ENCODE data around the gene SMCO2. TPM values are rescaled to one million over a fixed set of nuclear protein-coding genes. Genes with fewer than 3 reads are reported as not detected.

The SMCO2 gene
- total RNA-seq, 1 experiment from 2014 or later = 0.20 TPM

DNA sequence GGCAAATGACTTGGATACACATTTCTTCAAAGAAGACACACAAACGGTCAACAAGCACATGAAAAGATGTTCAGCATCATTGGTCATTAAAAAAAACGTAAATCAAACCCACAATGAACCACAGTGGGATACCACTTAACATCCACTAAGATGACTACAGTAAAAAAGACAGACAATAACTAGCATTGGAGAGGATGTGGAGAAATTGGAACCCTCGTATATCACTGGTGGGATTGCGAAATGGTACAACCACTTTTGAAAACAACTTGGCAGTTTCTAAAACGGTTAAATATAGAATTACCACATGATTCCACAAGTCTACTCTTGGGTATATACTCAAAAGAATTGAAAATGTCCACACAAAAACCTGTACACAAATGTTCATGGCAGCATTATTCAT is 52.2 kb downstream of the SMCO2 start:
- Histone ChIP-seq H2AFZ (ENCODE audit: low read length) (no peak overlapping the region), H3K4ac (ENCODE audit: low read depth, low read length) (no peak overlapping the region), H4K5ac (ENCODE audit: insufficient read length, low read depth, low read length) (no peak overlapping the region), H3K4me1 (ENCODE audit: insufficient read depth, low read length) (no peaks in the 10 kb centered on the region), H4K20me1 (ENCODE audit: control insufficient read depth, insufficient read depth, insufficient read length) (no peaks in the 10 kb centered on the region), H4K8ac (replicated peaks; ENCODE audit: insufficient read length, low read depth, low read length) (no peak overlapping the region), H3K18ac (ENCODE audit: insufficient read length, low read depth, low read length) (no peak overlapping the region), H2AK5ac (ENCODE audit: insufficient read length, low read length) (no peak overlapping the region), H3K4me2 (ENCODE audit: insufficient read depth, insufficient read length, low read length) (no peak overlapping the region), H2BK5ac (ENCODE audit: insufficient read length, low read length) (no peak overlapping the region), H3K56ac (ENCODE audit: insufficient read length, low read depth, low read length) (no peak overlapping the region), H4K91ac (ENCODE audit: insufficient read length, low read depth, low read length) (no peak overlapping the region), H2BK120ac (ENCODE audit: low read depth, low read length, poor library complexity, severe bottlenecking) (no peak overlapping the region), H3K23ac (ENCODE audit: insufficient read length, low read depth, low read length) (no peak overlapping the region), H3K23me2 (ENCODE audit: insufficient read length, low read depth, low read length, poor library complexity, severe bottlenecking) (no peaks in the 10 kb centered on the region), H2BK20ac (ENCODE audit: low read depth, low read length, poor library complexity, severe bottlenecking) (no peak overlapping the region), H3K9me3 (ENCODE audit: control insufficient read depth, low read depth, low read length) (no peaks in the 10 kb centered on the region), H3K79me2 (ENCODE audit: insufficient read depth, low read length) (no peaks in the 10 kb centered on the region), H3K79me1 (ENCODE audit: insufficient read depth, low read depth, low read length, poor library complexity, severe bottlenecking) (no peaks in the 10 kb centered on the region), H3K27me3 (ENCODE audit: insufficient read depth, low read length) (no peaks in the 10 kb centered on the region), H2BK15ac (ENCODE audit: low read depth, low read length) (no peak overlapping the region), H3K14ac (ENCODE audit: insufficient read depth, low read length) (no peak overlapping the region), H2BK12ac (ENCODE audit: insufficient read length, low read depth, low read length) (no peak overlapping the region), H3K9ac (ENCODE audit: extremely low read depth, insufficient read length, low read length) (no peak overlapping the region), H3K27ac (ENCODE audit: insufficient read length, low read depth, low read length) (no peak overlapping the region), H3T11ph (ENCODE audit: low read length) (no peak overlapping the region)
- H3K4me3 Mint-ChIP-seq = no peak overlapping the region
- no peaks in the 10 kb centered on the region for H3K27me3 Mint-ChIP-seq (ENCODE audit: low read depth)
- H3K9me3 Mint-ChIP-seq = no peaks in the 10 kb centered on the region
- H3K27ac Mint-ChIP-seq = no peak overlapping the region
- WGBS (ENCODE audit: extremely low coverage, insufficient read length, low lambda C conversion rate) = no CpG with 5 or more reads among the region's 5 CpGs
- TF ChIP-seq, protein P1, sequence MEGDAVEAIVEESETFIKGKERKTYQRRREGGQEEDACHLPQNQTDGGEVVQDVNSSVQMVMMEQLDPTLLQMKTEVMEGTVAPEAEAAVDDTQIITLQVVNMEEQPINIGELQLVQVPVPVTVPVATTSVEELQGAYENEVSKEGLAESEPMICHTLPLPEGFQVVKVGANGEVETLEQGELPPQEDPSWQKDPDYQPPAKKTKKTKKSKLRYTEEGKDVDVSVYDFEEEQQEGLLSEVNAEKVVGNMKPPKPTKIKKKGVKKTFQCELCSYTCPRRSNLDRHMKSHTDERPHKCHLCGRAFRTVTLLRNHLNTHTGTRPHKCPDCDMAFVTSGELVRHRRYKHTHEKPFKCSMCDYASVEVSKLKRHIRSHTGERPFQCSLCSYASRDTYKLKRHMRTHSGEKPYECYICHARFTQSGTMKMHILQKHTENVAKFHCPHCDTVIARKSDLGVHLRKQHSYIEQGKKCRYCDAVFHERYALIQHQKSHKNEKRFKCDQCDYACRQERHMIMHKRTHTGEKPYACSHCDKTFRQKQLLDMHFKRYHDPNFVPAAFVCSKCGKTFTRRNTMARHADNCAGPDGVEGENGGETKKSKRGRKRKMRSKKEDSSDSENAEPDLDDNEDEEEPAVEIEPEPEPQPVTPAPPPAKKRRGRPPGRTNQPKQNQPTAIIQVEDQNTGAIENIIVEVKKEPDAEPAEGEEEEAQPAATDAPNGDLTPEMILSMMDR (conservative IDR thresholded peaks at IDR 0.05) = no peak
- no peak for DNase-seq
- H3K4me1 Mint-ChIP-seq = no peaks in the 10 kb centered on the region
- no peaks in the 10 kb centered on the region for H3K36me3 Mint-ChIP-seq (ENCODE audit: insufficient read depth in 1 of 3, low read depth in 3 of 3)
